Stimulated activated CD4-positive, alpha-beta T cell treated with anti-CD3 and anti-CD28 coated beads, TNF-alpha, amount 100 ng/mL, for 4 hours (primary cell): Measurements from ENCODE around the gene SELENOH.

Source experiments
- DNase-seq, 3 experiments: peaks; one replicate each; pipeline ENCODE4 v3.0.0-alpha.2; 2020; ENCODE audit warnings: low read depth in 3 of 3

Gene SELENOH

GRCh38 chr11:57746920-57747319 lies 5.6 kb downstream of the SELENOH start:
- no peak for DNase-seq

- no peak for DNase-seq
Measured at GRCh38 chr11:57751176-57751575, 9.9 kb downstream of the SELENOH start.

- DNase-seq, result no peak
Measured at GRCh38 chr11:57751676-57752253, 10.5 kb downstream of the SELENOH start, which contains the start of gene BTBD18. BTBD18 (minus strand) TSS chr11:57751819; CDS start chr11:57751188, 631 bp downstream.

GRCh38 chr11:57752954-57753353 lies 11.7 kb downstream of the SELENOH start:
- no peak for DNase-seq

GRCh38 chr11:57758174-57758573 lies 16.9 kb downstream of the SELENOH start:
- DNase-seq, result no peak

GRCh38 chr11:57761301-57762234 lies 20.3 kb downstream of the SELENOH start, which contains the start of gene CTNND1:
CTNND1 (plus strand) TSS chr11:57761802; CDS start chr11:57791479, 29,677 bp downstream.
- DNase-seq, result no peak

GRCh38 chr11:57762235-57762861 lies 21.1 kb downstream of the SELENOH start:
- DNase-seq, result no peak

- no peak for DNase-seq
Measured at GRCh38 chr11:57763568-57763967, 22.3 kb downstream of the SELENOH start.

- DNase-seq, result no peak
Measured at GRCh38 chr11:57764021-57764420, 22.7 kb downstream of the SELENOH start.

GRCh38 chr11:57764566-57764965 lies 23.3 kb downstream of the SELENOH start:
- DNase-seq, result no peak

- no peak for DNase-seq
Measured at GRCh38 chr11:57764972-57765371, 23.7 kb downstream of the SELENOH start.

- no peak for DNase-seq
Measured at GRCh38 chr11:57770793-57771192, 29.5 kb downstream of the SELENOH start.

GRCh38 chr11:57771365-57771764 lies 30.1 kb downstream of the SELENOH start:
- DNase-seq, result no peak

- no peak for DNase-seq
Measured at GRCh38 chr11:57772562-57772961, 31.3 kb downstream of the SELENOH start.

GRCh38 chr11:57773026-57773598 lies 31.8 kb downstream of the SELENOH start:
- DNase-seq, result no peak

- no peak for DNase-seq
Measured at GRCh38 chr11:57775491-57775890, 34.2 kb downstream of the SELENOH start.

GRCh38 chr11:57776031-57776521 lies 34.8 kb downstream of the SELENOH start:
- DNase-seq, result no peak

- no peak for DNase-seq
Measured at GRCh38 chr11:57776577-57777210, 35.4 kb downstream of the SELENOH start.

GRCh38 chr11:57777969-57778317 lies 36.7 kb downstream of the SELENOH start:
- DNase-seq, result no peak

GRCh38 chr11:57778318-57779037 lies 37.2 kb downstream of the SELENOH start:
- DNase-seq, result no peak

GRCh38 chr11:57779276-57779675 lies 38.0 kb downstream of the SELENOH start:
- DNase-seq, result no peak
